Stimulated activated CD4-positive, alpha-beta T cell treated with anti-CD3 and anti-CD28 coated beads, TNF-alpha, amount 100 ng/mL, for 48 hours (primary cell): Measurements from ENCODE around the gene WDR1.

Experiments
- DNase-seq, 3 donors: peaks; one replicate each; pipeline ENCODE4 v3.0.0-alpha.2; 2020; ENCODE audit warnings: low read depth in 3 of 3

The WDR1 gene

GRCh38 chr4:10072420-10073017 lies 44.1 kb downstream of the WDR1 start:
- DNase-seq, result no peak

GRCh38 chr4:10069075-10069642 lies 47.4 kb downstream of the WDR1 start:
- no peak for DNase-seq

- DNase-seq, result no peak
These were observed 49.6 kb downstream of the WDR1 start for GRCh38 chr4:10066670-10067651.

GRCh38 chr4:10066206-10066605 lies 50.4 kb downstream of the WDR1 start:
- DNase-seq, result no peak

GRCh38 chr4:10063544-10064300 lies 52.9 kb downstream of the WDR1 start:
- no peak for DNase-seq

- no peak for DNase-seq
These were observed 54.8 kb downstream of the WDR1 start for GRCh38 chr4:10061650-10062415.

GRCh38 chr4:10058371-10058770 lies 58.2 kb downstream of the WDR1 start:
- DNase-seq, result no peak

- no peak for DNase-seq
These were observed 59.6 kb downstream of the WDR1 start for GRCh38 chr4:10057023-10057395.

- DNase-seq, result no peak
These were observed 60.1 kb downstream of the WDR1 start for GRCh38 chr4:10056334-10057022.

- DNase-seq, result no peak
These were observed 60.7 kb downstream of the WDR1 start for GRCh38 chr4:10055871-10056270.

- no peak for DNase-seq
These were observed 62.0 kb downstream of the WDR1 start for GRCh38 chr4:10054571-10055041.

- no peak for DNase-seq
These were observed 62.8 kb downstream of the WDR1 start for GRCh38 chr4:10053635-10054453.

GRCh38 chr4:10051517-10052135 lies 65.0 kb downstream of the WDR1 start:
- no peak for DNase-seq

GRCh38 chr4:10050721-10051120 lies 65.9 kb downstream of the WDR1 start:
- no peak for DNase-seq

GRCh38 chr4:10050261-10050661 lies 66.3 kb downstream of the WDR1 start:
- DNase-seq, result no peak

GRCh38 chr4:10048941-10049697 lies 67.5 kb downstream of the WDR1 start:
- DNase-seq, result no peak

- no peak for DNase-seq
These were observed 68.6 kb downstream of the WDR1 start for GRCh38 chr4:10047967-10048366.

GRCh38 chr4:10046471-10046870 lies 70.1 kb downstream of the WDR1 start:
- DNase-seq, result no peak

- no peak for DNase-seq
These were observed 71.1 kb downstream of the WDR1 start for GRCh38 chr4:10045481-10045880.
